GM12878 (cell line): Measurements from ENCODE around the gene RNF168.

Experiments used
- ATF2 ChIP-seq: IDR thresholded peaks from 2 replicates; pipeline ENCODE4 v1.6.1; 2012; ENCODE audit warnings: low read length, inconsistent platforms
- BMI1 ChIP-seq: fragments of 450-650 bp; IDR thresholded peaks from 2 replicates; pipeline ENCODE4 v1.6.1; 2016; ENCODE audit warnings: mild to moderate bottlenecking, moderate library complexity, borderline replicate concordance
- EZH2 ChIP-seq: IDR thresholded peaks from 2 replicates; pipeline ENCODE4 v1.6.1; 2012; ENCODE audit warnings: low read depth, mild to moderate bottlenecking, control low read depth, inconsistent platforms, low read length, borderline replicate concordance; ENCODE audit not compliant: control insufficient read depth
- FOXM1 ChIP-seq: IDR thresholded peaks from 2 replicates; pipeline ENCODE4 v1.6.1; 2012; ENCODE audit warnings: low read depth, mild to moderate bottlenecking, inconsistent platforms, low read length, moderate library complexity
- GABPA ChIP-seq: IDR thresholded peaks from 2 replicates; pipeline ENCODE4 v1.6.1; 2014; ENCODE audit warnings: antibody characterized with exemption, low read depth, mild to moderate bottlenecking, inconsistent platforms
- POLR2AphosphoS5 ChIP-seq: IDR thresholded peaks from 2 replicates; pipeline ENCODE4 v1.6.1; 2011; ENCODE audit warnings: mild to moderate bottlenecking, low read length, inconsistent platforms
- SIN3A ChIP-seq: IDR thresholded peaks from 2 replicates; pipeline ENCODE4 v1.6.1; 2012; ENCODE audit warnings: low read depth, low read length, improper control_type of control experiment
- SREBF2 ChIP-seq: IDR thresholded peaks from 2 replicates; pipeline ENCODE4 v1.6.1; 2012; ENCODE audit warnings: mild to moderate bottlenecking, low read length
- USF2 ChIP-seq: IDR thresholded peaks from 2 replicates; pipeline ENCODE4 v1.6.1; 2011; ENCODE audit warnings: low read depth, low read length, improper control_type of control experiment, borderline replicate concordance
- TF ChIP-seq, protein P1 (sequence below), 3 experiments: IDR thresholded peaks in 2 of 3; conservative IDR thresholded peaks in 1 of 3; 2 replicates each; pipeline ENCODE4 v1.5.1; 2011; ENCODE audit warnings: low read depth in 3 of 3, low read length in 3 of 3, mild to moderate bottlenecking in 3 of 3, control low read depth in 2 of 3, moderate library complexity in 2 of 3, inconsistent platforms in 1 of 3, mixed read lengths in 1 of 3; ENCODE audit not compliant: control insufficient read depth in 2 of 3, insufficient read depth in 1 of 3; ENCODE audit errors: extremely low read depth in 1 of 3
- TF ChIP-seq, protein P2 (sequence below): IDR thresholded peaks from 2 replicates; pipeline ENCODE4 v1.6.1; 2011; ENCODE audit warnings: mild to moderate bottlenecking, low read depth, low read length, moderate library complexity; ENCODE audit not compliant: insufficient replicate concordance
- TF ChIP-seq, protein P3 (sequence below): fragments of 450-650 bp; formaldehyde crosslinking; IDR thresholded peaks from 2 replicates; pipeline ENCODE4 v1.4.0; 2020; ENCODE audit warnings: mild to moderate bottlenecking, moderate library complexity

GRCh38 chr3:196501316-196502044 lies 2.1 kb downstream of the RNF168 start:
- no peak for TF ChIP-seq SIN3A
- TF ChIP-seq POLR2AphosphoS5, result peak; percentile 28; the same call in 1 of the 2 replicates
- no peak for TF ChIP-seq BMI1
- no peak for TF ChIP-seq EZH2
- TF ChIP-seq, protein P1, sequence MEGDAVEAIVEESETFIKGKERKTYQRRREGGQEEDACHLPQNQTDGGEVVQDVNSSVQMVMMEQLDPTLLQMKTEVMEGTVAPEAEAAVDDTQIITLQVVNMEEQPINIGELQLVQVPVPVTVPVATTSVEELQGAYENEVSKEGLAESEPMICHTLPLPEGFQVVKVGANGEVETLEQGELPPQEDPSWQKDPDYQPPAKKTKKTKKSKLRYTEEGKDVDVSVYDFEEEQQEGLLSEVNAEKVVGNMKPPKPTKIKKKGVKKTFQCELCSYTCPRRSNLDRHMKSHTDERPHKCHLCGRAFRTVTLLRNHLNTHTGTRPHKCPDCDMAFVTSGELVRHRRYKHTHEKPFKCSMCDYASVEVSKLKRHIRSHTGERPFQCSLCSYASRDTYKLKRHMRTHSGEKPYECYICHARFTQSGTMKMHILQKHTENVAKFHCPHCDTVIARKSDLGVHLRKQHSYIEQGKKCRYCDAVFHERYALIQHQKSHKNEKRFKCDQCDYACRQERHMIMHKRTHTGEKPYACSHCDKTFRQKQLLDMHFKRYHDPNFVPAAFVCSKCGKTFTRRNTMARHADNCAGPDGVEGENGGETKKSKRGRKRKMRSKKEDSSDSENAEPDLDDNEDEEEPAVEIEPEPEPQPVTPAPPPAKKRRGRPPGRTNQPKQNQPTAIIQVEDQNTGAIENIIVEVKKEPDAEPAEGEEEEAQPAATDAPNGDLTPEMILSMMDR (IDR thresholded peaks at IDR 0.05 in 2 of 3, conservative IDR thresholded peaks at IDR 0.05 in 1 of 3; ENCODE audit: control insufficient read depth in 2 of 3, extremely low read depth in 1 of 3, insufficient read depth in 1 of 3, low read depth in 3 of 3, low read length in 3 of 3), result no peak
- TF ChIP-seq, protein P2, sequence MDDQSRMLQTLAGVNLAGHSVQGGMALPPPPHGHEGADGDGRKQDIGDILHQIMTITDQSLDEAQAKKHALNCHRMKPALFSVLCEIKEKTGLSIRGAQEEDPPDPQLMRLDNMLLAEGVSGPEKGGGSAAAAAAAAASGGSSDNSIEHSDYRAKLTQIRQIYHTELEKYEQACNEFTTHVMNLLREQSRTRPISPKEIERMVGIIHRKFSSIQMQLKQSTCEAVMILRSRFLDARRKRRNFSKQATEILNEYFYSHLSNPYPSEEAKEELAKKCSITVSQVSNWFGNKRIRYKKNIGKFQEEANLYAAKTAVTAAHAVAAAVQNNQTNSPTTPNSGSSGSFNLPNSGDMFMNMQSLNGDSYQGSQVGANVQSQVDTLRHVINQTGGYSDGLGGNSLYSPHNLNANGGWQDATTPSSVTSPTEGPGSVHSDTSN, result no peak
- no peak for TF ChIP-seq FOXM1
- no peak for TF ChIP-seq GABPA
- TF ChIP-seq, protein P3, sequence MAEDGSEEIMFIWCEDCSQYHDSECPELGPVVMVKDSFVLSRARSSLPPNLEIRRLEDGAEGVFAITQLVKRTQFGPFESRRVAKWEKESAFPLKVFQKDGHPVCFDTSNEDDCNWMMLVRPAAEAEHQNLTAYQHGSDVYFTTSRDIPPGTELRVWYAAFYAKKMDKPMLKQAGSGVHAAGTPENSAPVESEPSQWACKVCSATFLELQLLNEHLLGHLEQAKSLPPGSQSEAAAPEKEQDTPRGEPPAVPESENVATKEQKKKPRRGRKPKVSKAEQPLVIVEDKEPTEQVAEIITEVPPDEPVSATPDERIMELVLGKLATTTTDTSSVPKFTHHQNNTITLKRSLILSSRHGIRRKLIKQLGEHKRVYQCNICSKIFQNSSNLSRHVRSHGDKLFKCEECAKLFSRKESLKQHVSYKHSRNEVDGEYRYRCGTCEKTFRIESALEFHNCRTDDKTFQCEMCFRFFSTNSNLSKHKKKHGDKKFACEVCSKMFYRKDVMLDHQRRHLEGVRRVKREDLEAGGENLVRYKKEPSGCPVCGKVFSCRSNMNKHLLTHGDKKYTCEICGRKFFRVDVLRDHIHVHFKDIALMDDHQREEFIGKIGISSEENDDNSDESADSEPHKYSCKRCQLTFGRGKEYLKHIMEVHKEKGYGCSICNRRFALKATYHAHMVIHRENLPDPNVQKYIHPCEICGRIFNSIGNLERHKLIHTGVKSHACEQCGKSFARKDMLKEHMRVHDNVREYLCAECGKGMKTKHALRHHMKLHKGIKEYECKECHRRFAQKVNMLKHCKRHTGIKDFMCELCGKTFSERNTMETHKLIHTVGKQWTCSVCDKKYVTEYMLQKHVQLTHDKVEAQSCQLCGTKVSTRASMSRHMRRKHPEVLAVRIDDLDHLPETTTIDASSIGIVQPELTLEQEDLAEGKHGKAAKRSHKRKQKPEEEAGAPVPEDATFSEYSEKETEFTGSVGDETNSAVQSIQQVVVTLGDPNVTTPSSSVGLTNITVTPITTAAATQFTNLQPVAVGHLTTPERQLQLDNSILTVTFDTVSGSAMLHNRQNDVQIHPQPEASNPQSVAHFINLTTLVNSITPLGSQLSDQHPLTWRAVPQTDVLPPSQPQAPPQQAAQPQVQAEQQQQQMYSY (CRISPR knock-in tag), result no peak
- no peak for TF ChIP-seq ATF2
- TF ChIP-seq SREBF2, result no peak
- TF ChIP-seq USF2, result no peak
